ENCODE data around the gene RAB11B. TPM values are rescaled to one million over a fixed set of nuclear protein-coding genes. Genes with fewer than 3 reads are reported as not detected.
"Not testable (repeated sequence)": the region's sequence is repeated elsewhere in the genome, so short reads cannot be mapped to it uniquely, and the experiment has no call there.

The RAB11B gene
- total RNA-seq, 1 experiment from 2014 or later: 67.2 TPM

DNA sequence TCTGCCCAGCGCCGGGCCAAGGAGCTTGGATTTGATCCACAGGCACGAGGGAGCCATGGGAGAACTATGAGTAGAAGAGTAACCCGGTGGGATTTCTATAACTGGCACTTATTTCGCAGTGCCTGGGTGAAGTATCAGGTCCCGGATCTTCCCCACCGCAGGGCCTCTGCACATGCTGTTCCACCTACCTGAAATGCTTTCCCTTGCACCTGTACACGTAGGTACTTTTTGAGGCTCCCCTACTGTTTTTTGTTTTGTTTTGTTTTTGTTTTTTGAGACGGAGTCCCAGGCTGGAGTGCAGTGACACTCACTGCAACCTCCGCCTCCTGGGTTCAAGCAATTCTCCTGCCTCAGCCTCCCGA, 46.7 kb upstream of the RAB11B start:
- Mint-ChIP-seq H3K4me3 (ENCODE audit: unreplicated experiment) (no peak overlapping the region), H3K36me3 (ENCODE audit: insufficient read depth, unreplicated experiment) (peaks cover 6% of the 10 kb centered on the region), H3K9me3 (ENCODE audit: unreplicated experiment) (no peaks in the 10 kb centered on the region), H3K27me3 (ENCODE audit: insufficient read depth, unreplicated experiment) (no peaks in the 10 kb centered on the region), H3K27ac (ENCODE audit: low read depth, unreplicated experiment) (no peak overlapping the region), H3K4me1 (ENCODE audit: insufficient read depth, unreplicated experiment) (no peaks in the 10 kb centered on the region)
- ChIA-PET POLR2A (interaction anchor here (1.1 to 1.2 kb wide), 2 partner anchors 9 to 19 kb away, joined by 3 to 4 read pairs; no protein-coding TSS in a partner anchor), CTCF (interaction anchor here (2.2 kb wide), 1 partner anchor 11 kb away, joined by 20 read pairs; no protein-coding TSS in a partner anchor)
- TF ChIP-seq, protein P1, sequence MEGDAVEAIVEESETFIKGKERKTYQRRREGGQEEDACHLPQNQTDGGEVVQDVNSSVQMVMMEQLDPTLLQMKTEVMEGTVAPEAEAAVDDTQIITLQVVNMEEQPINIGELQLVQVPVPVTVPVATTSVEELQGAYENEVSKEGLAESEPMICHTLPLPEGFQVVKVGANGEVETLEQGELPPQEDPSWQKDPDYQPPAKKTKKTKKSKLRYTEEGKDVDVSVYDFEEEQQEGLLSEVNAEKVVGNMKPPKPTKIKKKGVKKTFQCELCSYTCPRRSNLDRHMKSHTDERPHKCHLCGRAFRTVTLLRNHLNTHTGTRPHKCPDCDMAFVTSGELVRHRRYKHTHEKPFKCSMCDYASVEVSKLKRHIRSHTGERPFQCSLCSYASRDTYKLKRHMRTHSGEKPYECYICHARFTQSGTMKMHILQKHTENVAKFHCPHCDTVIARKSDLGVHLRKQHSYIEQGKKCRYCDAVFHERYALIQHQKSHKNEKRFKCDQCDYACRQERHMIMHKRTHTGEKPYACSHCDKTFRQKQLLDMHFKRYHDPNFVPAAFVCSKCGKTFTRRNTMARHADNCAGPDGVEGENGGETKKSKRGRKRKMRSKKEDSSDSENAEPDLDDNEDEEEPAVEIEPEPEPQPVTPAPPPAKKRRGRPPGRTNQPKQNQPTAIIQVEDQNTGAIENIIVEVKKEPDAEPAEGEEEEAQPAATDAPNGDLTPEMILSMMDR (IDR thresholded peaks at IDR 0.05; ENCODE audit: unreplicated experiment): no peak
- no peak for DNase-seq (ENCODE audit: unreplicated experiment)
- no TSS peak for BruUV-seq (replicated peaks)
- intact Hi-C loops (cut with micrococcal nuclease): loop anchor here (10.0 kb wide), 1 partner anchor 731 kb away; no protein-coding TSS in a partner anchor

DNA sequence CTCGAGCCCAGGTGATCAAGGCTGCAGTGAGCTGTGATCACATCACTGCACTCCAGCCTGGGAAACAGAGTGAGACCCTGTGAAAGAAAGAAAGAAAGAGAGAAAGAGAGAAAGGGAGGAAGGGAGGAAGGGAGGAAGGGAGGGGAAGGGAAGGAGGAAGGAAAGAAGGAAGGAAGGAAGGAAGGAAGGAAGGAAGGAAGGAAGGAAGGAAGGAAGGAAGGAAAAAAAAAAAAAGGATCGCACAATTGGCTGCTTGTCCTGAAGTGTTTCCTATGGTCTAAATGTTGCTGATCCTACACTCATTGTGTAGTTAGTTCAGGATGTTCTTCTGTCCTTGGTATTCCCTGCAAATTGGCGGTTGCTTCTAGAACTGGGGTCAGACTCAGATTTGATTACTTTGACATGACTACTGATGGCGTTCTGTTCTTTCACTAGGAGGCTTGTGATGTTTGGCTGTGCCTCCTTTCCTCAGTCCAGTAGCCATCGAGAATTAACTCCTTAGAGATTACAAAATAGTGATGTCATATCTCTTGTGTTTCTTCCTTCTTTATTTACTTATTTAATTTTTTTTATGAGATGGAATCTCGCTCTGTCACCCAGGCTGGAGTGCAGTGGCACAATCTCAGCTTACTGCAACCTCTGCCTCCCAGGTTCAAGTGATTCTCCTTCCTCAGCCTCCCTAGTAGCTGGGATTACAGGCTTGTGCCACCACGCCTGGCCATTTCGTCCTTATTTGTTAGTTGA, 40.4 kb upstream of the RAB11B start:
- H3K9me3 Mint-ChIP-seq (ENCODE audit: unreplicated experiment); H3K27me3 Mint-ChIP-seq (ENCODE audit: insufficient read depth, unreplicated experiment); H3K4me3 Mint-ChIP-seq (ENCODE audit: unreplicated experiment); POLR2A ChIA-PET; H3K27ac Mint-ChIP-seq (ENCODE audit: low read depth, unreplicated experiment); H3K36me3 Mint-ChIP-seq (ENCODE audit: insufficient read depth, unreplicated experiment); BruUV-seq (replicated peaks); DNase-seq (ENCODE audit: unreplicated experiment): not testable (repeated sequence)
- CTCF ChIA-PET: interaction anchor here (0.6 to 0.7 kb wide), 2 partner anchors 156 to 188 kb away, joined by 3 to 4 read pairs; no protein-coding TSS in a partner anchor
- H3K4me1 Mint-ChIP-seq (ENCODE audit: insufficient read depth, unreplicated experiment): peaks cover 11% of the 10 kb centered on the region
- intact Hi-C loops (cut with micrococcal nuclease): loop anchor here (10.0 kb wide), 2 partner anchors 105 to 725 kb away; no protein-coding TSS in a partner anchor

DNA sequence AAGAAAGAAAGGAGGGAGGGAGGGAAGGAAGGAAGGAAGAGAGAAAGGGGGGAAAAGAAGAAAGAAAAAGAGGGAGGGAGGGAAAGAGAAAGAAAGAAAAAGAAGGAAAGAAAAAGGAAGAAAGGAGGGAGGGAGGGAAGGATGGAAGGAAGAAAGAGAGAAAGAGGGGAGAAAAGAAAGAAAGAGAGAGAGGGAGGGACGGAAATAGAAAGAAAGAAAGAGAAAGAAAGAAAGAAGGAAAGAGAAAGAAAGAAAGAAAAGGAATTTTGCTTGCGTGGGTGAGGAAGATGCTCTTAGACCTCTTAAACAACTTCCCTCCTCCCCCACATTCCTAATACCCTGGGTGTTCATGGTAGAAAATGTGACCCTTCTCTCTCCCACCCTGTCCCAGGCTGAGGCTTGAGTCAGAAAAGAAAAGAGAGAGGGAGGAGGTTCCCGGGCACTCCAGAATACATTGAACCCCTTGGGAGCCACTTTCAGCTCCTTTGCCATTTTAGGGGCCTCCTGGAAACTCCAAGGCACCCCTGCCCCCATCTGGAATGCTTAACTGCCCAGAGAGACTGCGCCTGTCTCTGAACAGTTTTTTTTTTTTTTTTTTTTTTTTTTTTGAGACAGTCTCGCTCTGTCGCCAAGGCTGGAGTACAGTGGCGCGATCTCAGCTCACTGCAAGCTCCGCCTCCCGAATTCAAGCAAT, 37.9 kb upstream of the RAB11B start:
- BruUV-seq (replicated peaks): no TSS peak
- POLR2A ChIA-PET: interaction anchor here (0.6 to 2.9 kb wide), 4 partner anchors 13 to 187 kb away, joined by 3 to 9 read pairs (median 4); no protein-coding TSS in a partner anchor
- intact Hi-C loops (cut with micrococcal nuclease): loop anchor here (10.0 kb wide), 1 partner anchor 103 kb away; no protein-coding TSS in a partner anchor
- no peak for DNase-seq (ENCODE audit: unreplicated experiment)
- Mint-ChIP-seq H3K27ac (ENCODE audit: low read depth, unreplicated experiment) (no peak overlapping the region), H3K27me3 (ENCODE audit: insufficient read depth, unreplicated experiment) (no peaks in the 10 kb centered on the region), H3K4me1 (ENCODE audit: insufficient read depth, unreplicated experiment) (peaks cover 23% of the 10 kb centered on the region), H3K36me3 (ENCODE audit: insufficient read depth, unreplicated experiment) (peaks cover 5% of the 10 kb centered on the region), H3K4me3 (ENCODE audit: unreplicated experiment) (no peak overlapping the region), H3K9me3 (ENCODE audit: unreplicated experiment) (no peaks in the 10 kb centered on the region)
- TF ChIP-seq, protein P1 (IDR thresholded peaks at IDR 0.05; ENCODE audit: unreplicated experiment): no peak
- CTCF ChIA-PET: interaction anchor here (0.5 to 6.0 kb wide), 15 partner anchors 8 to 322 kb away, joined by 3 to 72 read pairs (median 12); partner anchors contain the start of genes KANK3, MYO1F and RAB11B

DNA sequence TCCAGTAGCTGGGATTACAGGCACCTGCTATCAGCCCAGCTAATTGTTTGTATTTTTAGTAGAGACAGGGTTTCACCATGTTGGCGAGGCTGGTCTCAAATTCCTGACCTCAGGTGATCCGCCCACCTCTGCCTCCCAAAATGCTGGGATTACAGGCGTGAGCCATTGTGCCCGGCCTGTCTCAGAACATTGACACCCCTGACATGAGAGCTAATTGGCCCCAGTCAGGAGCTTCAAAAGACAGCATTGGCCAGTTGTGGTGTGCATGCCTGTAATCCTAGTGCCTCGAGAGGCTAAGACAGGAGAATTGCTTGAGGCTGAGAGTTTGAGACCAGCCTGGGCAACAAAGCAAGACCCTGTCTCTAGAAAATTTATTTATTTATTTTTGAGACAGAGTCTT, 37.3 kb upstream of the RAB11B start:
- BruUV-seq (replicated peaks); H3K4me3 Mint-ChIP-seq (ENCODE audit: unreplicated experiment); DNase-seq (ENCODE audit: unreplicated experiment); H3K9me3 Mint-ChIP-seq (ENCODE audit: unreplicated experiment); H3K36me3 Mint-ChIP-seq (ENCODE audit: insufficient read depth, unreplicated experiment); H3K27me3 Mint-ChIP-seq (ENCODE audit: insufficient read depth, unreplicated experiment); H3K27ac Mint-ChIP-seq (ENCODE audit: low read depth, unreplicated experiment): not testable (repeated sequence)
- ChIA-PET CTCF (interaction anchor here (0.7 to 6.0 kb wide), 26 partner anchors 9 to 233 kb away, joined by 3 to 72 read pairs (median 11); partner anchors contain the start of genes ANGPTL4, KANK3, MYO1F and RAB11B), POLR2A (interaction anchor here (0.6 to 2.9 kb wide), 5 partner anchors 12 to 187 kb away, joined by 3 to 9 read pairs (median 4); partner anchors contain the start of gene RAB11B)
- peaks cover 23% of the 10 kb centered on the region for H3K4me1 Mint-ChIP-seq (ENCODE audit: insufficient read depth, unreplicated experiment)
- intact Hi-C loops (cut with micrococcal nuclease): loop anchor here (10.0 kb wide), 1 partner anchor 102 kb away; no protein-coding TSS in a partner anchor

All from MCF 10A (cell line).